DOHH2 (cell line): Measurements from ENCODE around the gene NHP2.

Experiments
- CTCF ChIP-seq: fragments of 200-600 bp; sonication (generic); IDR thresholded peaks from one replicate; pipeline ENCODE4 v1.5.1; 2014; ENCODE audit warnings: antibody characterized with exemption, mild to moderate bottlenecking, low read depth, low read length; ENCODE audit not compliant: poor library complexity, severe bottlenecking
- EZH2phosphoT487 ChIP-seq: fragments of 200-600 bp; sonication (generic); IDR thresholded peaks from 2 replicates; pipeline ENCODE4 v1.6.1; 2017; ENCODE audit warnings: borderline replicate concordance, mild to moderate bottlenecking, antibody characterized with exemption, low read length, moderate library complexity, mixed read lengths

- TF ChIP-seq CTCF (no peak), EZH2phosphoT487 (no peak)
Observed at GRCh38 chr5:178107756-178108310, 45.9 kb downstream of the NHP2 start.
